HG03060 (cell line): Measurements from ENCODE around the gene PGK2.
A peak's percentile ranks its signal among the peaks of the same experiment; 100 is the strongest.
"Not testable (repeated sequence)": the region's sequence is repeated elsewhere in the genome, so short reads cannot be mapped to it uniquely, and the experiment has no call there.

ENCODE experiments used
- ATAC-seq: cut with Tn5 transposase; IDR thresholded peaks from one replicate; pipeline ENCODE4 v1.9.1; 2021; ENCODE audit warnings: low read depth, moderate number of reproducible peaks; ENCODE audit not compliant: unreplicated experiment

Gene PGK2

DNA sequence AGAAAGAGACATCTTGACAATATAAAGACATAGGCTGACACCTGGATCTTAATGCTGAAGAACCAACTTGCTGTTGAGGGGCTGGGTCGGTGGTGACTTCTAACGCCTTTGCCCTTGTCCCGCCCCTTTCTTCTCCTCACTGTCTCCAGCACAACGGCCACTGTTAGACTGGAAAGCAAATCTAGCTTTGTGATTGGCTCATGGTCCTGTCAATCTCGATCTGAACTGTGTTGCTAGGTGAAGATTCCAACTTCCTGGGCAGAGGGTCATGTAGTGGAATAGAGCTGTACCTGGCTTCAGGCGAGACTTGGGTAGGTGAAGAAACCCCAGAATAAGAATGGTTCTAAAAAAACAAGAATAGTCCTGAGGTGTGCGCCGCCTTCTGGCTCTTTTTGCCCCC is at the start of gene PGK2:
PGK2 (minus strand) TSS at position 110 of the 400 bp plus-strand sequence; CDS start at position 12, 98 bp downstream.
- ATAC-seq, result no peak

- ATAC-seq, result no peak
These were observed 48.1 kb upstream of the PGK2 start for GRCh38 chr6:49835140-49835539.

- ATAC-seq, result no peak
These were observed 46.3 kb upstream of the PGK2 start for GRCh38 chr6:49833386-49833785.

GRCh38 chr6:49826743-49827406 is 39.8 kb upstream of the PGK2 start:
- ATAC-seq, result peak; percentile 94

DNA sequence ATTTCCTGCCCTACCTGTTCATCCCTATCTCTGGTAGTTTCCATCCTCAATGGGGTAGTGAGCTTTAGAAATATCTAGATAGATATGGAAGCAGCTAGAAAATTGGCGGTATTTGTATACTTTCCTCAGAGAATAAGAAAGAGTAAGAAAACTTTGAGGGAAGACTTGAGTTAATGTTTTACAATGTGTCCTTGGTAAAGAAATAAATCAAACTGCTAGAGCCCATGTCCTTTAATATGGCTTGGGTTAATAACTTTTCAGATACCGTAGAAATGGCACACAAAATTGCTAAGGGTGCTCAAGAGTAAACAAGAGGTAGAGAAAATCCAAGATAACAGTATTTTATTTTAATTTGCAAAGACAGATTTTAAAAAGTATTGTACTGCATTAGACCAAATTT is 28.1 kb upstream of the PGK2 start:
- ATAC-seq, result no peak

DNA sequence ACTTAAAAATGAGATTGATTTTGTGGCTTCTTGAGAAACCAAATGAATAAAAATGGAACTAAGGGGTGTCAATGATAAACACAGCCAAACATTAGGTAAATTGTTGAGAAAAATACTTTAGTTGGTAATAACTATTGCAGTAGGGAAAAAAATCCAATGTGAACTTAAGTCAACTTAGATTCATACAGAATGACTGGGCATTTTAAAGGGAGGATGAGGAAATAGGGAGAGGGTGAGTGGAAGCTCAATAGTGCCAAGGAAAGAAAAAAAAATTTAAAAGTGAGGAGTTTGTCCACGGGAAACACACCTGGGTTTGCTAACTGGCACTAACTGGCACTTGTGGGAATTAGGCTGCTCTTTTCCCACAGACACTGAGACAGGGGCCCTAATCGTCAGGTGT is 26.2 kb upstream of the PGK2 start:
- ATAC-seq, result no peak

- ATAC-seq, result no peak
These were observed 19.1 kb upstream of the PGK2 start for GRCh38 chr6:49806145-49806544.

DNA sequence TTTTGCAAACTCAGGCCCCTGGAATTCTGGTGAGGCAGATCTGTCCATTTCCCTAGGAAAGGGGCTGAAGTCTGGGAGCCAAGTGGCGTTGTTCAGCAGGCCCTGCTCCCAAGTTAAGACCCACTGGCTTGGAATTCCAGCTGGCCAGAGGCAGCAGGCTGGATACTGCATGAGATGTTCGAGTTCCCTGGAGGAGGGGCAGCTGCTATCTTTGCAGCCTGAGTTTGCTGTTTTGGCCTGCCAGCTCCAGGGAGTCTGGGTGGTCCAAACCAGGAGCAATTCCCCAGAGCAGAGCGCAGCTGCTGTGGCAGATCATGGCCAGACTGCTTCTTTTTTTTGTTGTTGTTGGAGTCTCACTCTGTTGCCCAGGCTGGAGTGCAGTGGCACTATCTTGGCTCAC is 18.2 kb upstream of the PGK2 start:
- no peak for ATAC-seq

GRCh38 chr6:49801525-49801924 is 14.4 kb upstream of the PGK2 start:
- no peak for ATAC-seq

GRCh38 chr6:49799090-49799489 is 12.0 kb upstream of the PGK2 start:
- ATAC-seq, result no peak

DNA sequence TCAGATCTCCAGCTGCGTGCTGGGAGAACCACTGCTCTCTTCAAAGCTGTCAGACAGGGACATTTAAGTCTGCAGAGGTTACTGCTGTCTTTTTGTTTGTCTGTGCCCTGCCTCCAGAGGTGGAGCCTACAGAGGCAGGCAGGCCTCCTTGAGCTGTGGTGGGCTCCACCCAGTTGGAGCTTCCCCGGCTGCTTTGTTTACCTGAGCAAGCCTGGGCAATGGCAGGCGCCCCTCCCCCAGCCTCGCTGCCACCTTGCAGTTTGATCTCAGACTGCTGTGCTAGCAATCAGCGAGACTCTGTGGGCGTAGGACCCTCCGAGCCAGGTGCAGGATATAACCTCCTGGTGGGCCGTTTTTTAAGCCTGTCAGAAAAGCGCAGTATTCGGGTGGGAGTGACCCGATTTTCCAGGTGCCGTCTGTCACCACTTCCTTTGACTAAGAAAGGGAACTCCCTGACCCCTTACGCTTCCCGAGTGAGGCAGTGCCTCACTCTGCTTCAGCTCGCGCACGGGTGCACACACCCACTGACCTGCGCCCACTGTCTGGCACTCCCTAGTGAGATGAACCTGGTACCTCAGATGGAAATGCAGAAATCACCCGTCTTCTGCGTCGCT is 9.9 kb upstream of the PGK2 start:
- not testable (repeated sequence) for ATAC-seq

DNA sequence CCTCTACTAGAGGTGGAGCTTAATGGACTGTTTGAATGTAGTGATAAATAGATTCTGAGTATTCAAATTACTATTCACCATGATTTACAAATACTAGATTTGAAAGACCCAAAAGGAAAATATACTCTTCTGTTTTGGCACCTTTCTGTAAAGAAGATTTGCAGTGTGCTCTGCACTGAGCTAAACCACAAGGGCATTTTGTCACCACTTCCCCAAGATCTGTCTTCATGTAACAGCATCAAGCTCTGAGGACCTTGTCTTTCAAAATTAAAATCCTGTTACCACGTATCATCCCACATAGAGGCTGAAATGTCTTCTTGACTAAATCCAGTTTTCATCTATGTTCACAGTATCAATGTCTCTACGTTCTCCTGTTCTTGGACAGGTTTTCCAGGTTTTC is 3.3 kb upstream of the PGK2 start:
- ATAC-seq, result no peak

GRCh38 chr6:49784272-49784671 is 2.8 kb downstream of the PGK2 start:
- no peak for ATAC-seq

DNA sequence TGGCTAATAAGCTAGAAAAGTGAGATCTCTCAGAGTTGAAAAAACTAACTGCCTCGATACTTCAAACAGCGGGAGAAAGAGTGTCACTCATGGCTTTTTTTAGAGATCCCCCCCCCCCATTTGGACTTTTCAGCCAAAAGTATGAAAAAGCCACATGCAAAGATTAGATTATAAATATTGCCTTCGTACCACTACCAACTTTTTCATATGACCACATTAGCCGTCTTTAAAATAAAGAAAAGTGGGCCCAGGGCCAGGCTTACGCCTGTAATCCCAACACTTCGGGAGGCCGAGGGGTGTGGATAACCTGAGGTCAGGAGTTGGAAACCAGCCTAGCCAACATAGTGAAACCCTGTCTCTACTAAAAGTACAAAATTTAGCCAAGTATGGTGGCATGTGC is 4.4 kb downstream of the PGK2 start:
- no peak for ATAC-seq

DNA sequence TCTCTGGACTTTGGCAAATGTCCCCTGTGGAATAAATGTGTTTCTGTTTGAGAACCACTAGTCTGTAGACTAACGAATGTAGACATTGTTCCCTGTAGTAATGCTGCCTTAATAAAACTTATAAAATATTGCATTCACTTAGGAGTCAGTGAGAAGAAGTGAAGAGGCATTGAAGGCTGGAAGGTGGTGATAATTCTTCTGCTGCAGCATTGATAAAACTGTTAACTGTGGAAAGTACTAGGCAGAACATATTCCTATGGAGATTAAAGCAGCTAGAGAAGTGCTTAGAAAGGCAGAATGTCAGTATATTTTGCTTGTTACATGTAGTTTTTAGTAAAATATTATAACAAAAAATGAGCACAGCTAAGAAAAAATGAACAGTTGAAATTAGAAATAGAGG is 4.8 kb downstream of the PGK2 start:
- no peak for ATAC-seq

DNA sequence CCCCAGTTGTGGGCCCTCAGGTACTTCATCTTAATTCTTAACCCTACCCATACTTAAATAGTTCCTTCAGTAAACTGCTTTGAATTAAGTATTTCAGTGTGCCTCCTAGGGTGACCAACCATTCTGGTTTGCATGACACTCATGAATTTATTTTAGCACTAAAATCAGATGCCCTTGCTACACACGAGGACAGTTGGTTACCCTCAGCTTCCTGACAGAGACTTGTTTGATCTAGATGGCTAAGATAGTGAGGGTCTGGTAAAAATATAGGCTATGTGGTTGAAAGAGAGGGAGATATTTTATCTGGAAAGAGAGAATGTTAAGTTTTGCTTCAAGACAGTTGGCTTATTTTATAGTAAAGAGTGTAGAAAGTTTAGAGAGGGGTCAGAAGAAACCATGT is 10.6 kb downstream of the PGK2 start:
- ATAC-seq, result no peak

DNA sequence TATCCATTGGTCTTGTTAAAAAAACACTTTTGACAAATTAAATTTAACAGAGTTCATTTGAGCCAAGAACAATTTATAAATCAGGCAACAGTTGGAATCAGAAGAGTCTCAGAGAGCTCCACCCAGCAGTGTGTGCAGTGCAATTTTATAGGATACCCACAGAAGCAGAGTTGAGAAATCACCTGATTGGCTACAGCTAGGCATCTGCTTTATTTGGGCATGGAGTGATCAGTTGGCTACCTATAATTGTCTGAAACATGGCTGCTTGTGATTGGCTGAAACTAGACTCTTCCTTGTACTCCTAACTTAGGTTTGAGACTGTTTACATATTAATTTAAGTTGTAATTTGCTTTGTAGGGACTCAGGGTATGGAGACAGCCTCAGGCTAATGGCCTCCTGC is 12.0 kb downstream of the PGK2 start:
- ATAC-seq, result no peak

DNA sequence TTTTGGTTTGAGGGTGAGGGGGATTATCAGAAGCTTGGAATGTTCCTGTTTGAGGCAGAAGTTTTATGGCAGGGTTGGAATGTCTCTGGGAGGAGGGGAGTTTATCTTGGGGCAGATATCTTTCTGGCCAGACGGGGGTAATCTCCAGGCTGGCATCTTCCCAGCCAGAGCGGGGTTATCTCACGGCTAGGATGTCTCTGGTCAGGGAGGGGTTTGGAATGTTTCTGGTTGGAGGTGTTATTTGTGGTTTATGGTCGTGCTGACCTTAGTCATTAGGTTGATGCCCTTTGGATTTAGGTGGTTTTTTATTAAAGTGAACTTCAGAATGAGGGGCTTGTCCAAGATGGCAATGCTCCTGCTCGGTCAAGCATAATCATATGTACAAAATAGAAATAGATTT is 14.8 kb downstream of the PGK2 start:
- ATAC-seq, result no peak

DNA sequence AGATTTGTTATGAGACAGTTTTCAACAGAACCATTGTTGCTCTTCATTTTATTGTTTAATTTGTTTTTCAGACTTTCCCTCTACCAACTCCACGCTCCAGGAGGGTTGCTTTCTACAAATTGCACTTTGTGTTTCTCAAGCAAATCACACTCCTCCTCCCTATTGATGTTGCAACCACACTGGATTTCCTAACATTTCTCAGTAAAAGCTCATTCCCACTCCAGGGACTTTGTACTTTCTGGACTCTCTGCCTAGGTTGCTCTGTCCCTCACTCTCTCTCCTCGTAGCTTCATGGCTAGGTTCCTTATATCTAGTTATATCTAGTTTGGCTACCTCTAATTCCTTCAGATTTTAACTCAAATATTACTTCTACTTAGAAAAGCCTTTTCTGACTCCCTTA is 20.3 kb downstream of the PGK2 start:
- ATAC-seq, result no peak

- no peak for ATAC-seq
These were observed 22.4 kb downstream of the PGK2 start for GRCh38 chr6:49764571-49765236.

GRCh38 chr6:49744259-49744658 is 42.8 kb downstream of the PGK2 start, which contains the start of gene CRISP3:
TSS of gene CRISP3 (minus strand) at chr6:49744388. CDS start at chr6:49744367, 21 bp downstream.
- no peak for ATAC-seq

DNA sequence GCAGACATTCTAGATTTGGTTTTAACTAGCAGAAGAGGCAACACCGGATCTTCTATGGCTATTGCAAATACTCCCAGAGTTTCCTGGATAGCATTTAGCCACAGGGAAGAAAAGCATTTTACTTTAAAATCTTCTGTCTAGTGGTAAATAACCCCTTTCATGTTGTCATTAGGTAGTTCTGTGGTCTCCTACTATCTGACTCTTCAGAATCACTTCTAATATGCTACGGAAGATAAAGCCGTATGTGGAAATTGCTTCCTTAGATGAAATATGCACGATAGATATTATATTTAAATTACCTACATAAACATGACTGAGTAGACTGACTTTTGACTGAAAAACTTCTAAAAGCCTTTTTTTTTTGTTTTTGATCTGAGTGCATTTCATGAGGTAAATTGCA is 43.7 kb downstream of the PGK2 start:
- ATAC-seq, result no peak
